Measurements from ENCODE around the gene MIS18A. TPM values are rescaled to one million over a fixed set of nuclear protein-coding genes. Genes with fewer than 3 reads are reported as not detected.

Gene MIS18A
- total and polyA plus RNA-seq, 7 donors: 2.4 to 12.0 (median 6.4) TPM

DNA sequence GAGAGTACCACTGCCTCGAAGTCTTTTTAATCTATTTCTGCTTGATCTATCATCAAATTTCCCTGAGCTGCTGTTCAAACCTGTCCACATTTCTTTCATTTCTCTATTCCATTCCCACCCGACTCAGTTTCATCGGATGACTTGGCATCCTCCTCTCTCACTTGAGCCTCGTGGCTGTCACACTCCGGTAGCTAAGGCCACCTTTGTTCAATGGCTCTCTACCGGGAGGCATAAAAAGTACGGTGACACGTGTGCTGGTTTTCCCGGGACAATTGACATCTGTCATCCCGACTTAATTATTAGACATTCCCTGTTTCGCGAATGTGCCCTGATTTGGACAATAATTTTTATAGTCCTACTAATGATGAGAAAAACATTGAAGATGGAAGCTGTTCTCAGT is 22.6 kb downstream of the MIS18A start:
- Histone ChIP-seq H3K27ac (peak overlapping the region; percentile 34 to 73 (median 61)), H3K27me3 (no peaks in the 10 kb centered on the region), H3K36me3 (no peaks in the 10 kb centered on the region), H3K9me3 (no peaks in the 10 kb centered on the region), H3K4me3 (no peak overlapping the region), H3K4me1 (peaks cover 0 to 47% (median 38%) of the 10 kb centered on the region in 4 donors)
- 81 to 84% methylated on average over 12 of the region's 12 CpGs for WGBS, 2 donors
- TF ChIP-seq POLR2AphosphoS5 (IDR thresholded peaks at IDR 0.05): no peak
- TF ChIP-seq EP300 (IDR thresholded peaks at IDR 0.05): no peak
- no peak for TF ChIP-seq CTCF (IDR thresholded peaks at IDR 0.05)
- TF ChIP-seq POLR2A (IDR thresholded peaks at IDR 0.05): no peak
- intact Hi-C loops (cut with DNase I): loop anchor here (10.0 kb wide), 1 partner anchor 601 kb away; the partner anchor contains the start of gene SOD1
- no peak for DNase-seq

GRCh38 chr21:32253215-32253641 is 25.6 kb downstream of the MIS18A start:
- H3K27me3 ChIP-seq: no peaks in the 10 kb centered on the region
- TF ChIP-seq POLR2A (IDR thresholded peaks at IDR 0.05) (no peak), CTCF (IDR thresholded peaks at IDR 0.05) (no peak), EP300 (IDR thresholded peaks at IDR 0.05) (peak in 1 of 4 donors; percentile 20), POLR2AphosphoS5 (IDR thresholded peaks at IDR 0.05) (peak in 3 of 4 donors; percentile 36 to 83 (median 82))
- 80 to 90% methylated on average over 7 of the region's 7 CpGs for WGBS, 2 donors
- peaks cover 0 to 52% (median 48%) of the 10 kb centered on the region in 4 donors for H3K4me1 ChIP-seq
- no peaks in the 10 kb centered on the region for H3K9me3 ChIP-seq
- no peaks in the 10 kb centered on the region for H3K36me3 ChIP-seq
- peak; percentile 74 for DNase-seq
- H3K4me3 ChIP-seq: no peak overlapping the region
- intact Hi-C loops (cut with DNase I): loop anchor here (10.0 kb wide), 1 partner anchor 598 kb away; the partner anchor contains the start of gene SOD1
- peak overlapping the region in 2 of 4 donors; percentile 20 to 42 for H3K27ac ChIP-seq

GRCh38 chr21:32252136-32252535 is 26.7 kb downstream of the MIS18A start:
- Histone ChIP-seq H3K9me3 (no peaks in the 10 kb centered on the region), H3K36me3 (no peaks in the 10 kb centered on the region), H3K27me3 (no peaks in the 10 kb centered on the region), H3K4me1 (peaks cover 0 to 43% (median 38%) of the 10 kb centered on the region in 4 donors), H3K4me3 (no peak overlapping the region), H3K27ac (no peak overlapping the region)
- no peak for DNase-seq
- TF ChIP-seq CTCF (IDR thresholded peaks at IDR 0.05) (no peak), POLR2A (IDR thresholded peaks at IDR 0.05) (no peak), POLR2AphosphoS5 (IDR thresholded peaks at IDR 0.05) (no peak), EP300 (IDR thresholded peaks at IDR 0.05) (no peak)
- intact Hi-C loops (cut with DNase I): loop anchor here (10.0 kb wide), 1 partner anchor 597 kb away; the partner anchor contains the start of gene SOD1

GRCh38 chr21:32249511-32250280 is 29.2 kb downstream of the MIS18A start:
- Histone ChIP-seq H3K27me3 (no peaks in the 10 kb centered on the region), H3K27ac (no peak overlapping the region), H3K9me3 (no peaks in the 10 kb centered on the region), H3K4me1 (peaks cover 0 to 28% (median 25%) of the 10 kb centered on the region in 4 donors), H3K4me3 (no peak overlapping the region), H3K36me3 (no peaks in the 10 kb centered on the region)
- TF ChIP-seq POLR2AphosphoS5 (IDR thresholded peaks at IDR 0.05) (no peak), EP300 (IDR thresholded peaks at IDR 0.05) (no peak), CTCF (IDR thresholded peaks at IDR 0.05) (no peak), POLR2A (IDR thresholded peaks at IDR 0.05) (no peak)
- 62 to 78% methylated on average over 15 of the region's 15 CpGs for WGBS, 2 donors
- intact Hi-C loops (cut with DNase I): loop anchor here (10.0 kb wide), 1 partner anchor 595 kb away; the partner anchor contains the start of gene SOD1
- DNase-seq: no peak
